ENCODE data around the gene UGT1A5.
"Not testable (repeated sequence)": the region's sequence is repeated elsewhere in the genome, so short reads cannot be mapped to it uniquely, and the experiment has no call there.

The UGT1A5 gene

DNA sequence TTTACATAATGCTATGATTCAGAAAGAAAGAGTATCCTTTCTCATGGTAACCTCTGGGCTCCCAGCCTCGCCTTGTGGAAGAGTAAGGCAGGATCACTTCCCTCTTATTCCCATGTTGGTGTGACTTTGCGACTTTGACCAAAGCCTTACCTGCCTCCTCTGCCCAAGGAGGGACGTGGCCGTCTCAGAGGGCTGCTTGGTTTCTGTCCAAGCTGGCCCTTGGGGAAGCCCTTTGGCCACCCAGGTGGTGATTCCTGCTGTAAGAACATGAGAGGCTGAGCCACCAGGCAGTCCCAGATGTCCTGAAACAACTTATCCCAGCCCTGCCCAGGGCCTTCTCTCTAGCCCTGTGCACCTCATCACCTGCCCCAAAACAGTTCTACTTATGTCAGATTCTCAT lies 14.0 kb upstream of the UGT1A5 start:
- no peak for DNase-seq

DNA sequence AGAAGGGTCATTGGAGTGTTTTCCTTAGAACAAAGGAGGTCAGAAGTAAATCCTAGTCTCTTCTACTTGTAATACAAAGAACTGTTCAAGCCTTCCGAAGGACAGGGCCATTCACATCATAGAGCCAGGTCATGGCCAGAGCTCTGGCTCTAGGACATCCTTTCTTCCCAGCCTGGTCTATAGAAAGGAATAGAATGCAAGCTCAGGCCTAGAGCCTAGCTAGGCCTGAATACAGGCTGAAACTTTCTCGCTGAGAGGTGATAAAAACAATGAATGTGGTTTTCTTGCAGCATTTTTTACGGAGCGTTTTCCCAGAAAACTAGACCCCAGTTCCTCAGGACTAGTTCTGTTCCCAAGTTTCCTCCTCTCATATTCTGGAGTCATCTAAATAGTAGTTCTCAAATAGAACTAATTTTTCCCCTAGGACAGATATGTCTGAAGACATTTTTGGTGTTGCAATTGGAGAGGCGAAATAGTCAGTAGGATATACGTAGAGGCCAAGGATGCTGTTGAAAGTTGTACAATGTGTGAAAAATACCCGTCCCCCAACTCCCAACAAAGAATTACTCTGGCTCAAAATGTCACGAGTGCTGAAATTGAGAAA lies 13.2 kb upstream of the UGT1A5 start:
- no peak for DNase-seq

DNA sequence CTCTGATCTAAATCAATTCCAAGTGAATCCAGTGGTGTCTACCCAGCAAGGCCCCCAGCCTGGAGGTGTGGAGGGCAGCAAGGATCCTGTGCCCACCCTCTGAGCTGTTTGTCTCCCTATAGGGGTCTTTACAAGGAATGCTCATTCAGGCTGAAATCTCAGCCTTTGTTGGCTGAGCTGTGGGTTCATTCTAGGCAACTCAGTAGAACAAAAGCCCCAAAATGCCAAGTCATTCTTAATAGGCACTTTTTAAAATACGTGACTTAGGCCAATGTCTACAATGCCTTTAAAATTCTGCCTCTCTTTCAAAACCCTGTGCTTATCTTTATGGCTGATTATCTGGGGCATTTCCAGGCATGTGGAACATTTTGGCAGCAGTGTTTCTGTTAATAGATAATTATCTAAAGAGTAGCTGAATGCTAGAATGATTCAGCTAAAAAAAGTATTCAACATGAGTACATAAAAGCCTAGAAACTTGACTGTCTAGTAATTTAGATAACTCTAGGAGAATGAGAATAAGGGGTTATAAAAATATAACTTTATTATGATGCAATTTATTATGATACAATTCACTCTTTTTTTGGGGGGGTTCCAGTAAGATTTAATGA lies 12.6 kb upstream of the UGT1A5 start:
- no peak for DNase-seq

DNA sequence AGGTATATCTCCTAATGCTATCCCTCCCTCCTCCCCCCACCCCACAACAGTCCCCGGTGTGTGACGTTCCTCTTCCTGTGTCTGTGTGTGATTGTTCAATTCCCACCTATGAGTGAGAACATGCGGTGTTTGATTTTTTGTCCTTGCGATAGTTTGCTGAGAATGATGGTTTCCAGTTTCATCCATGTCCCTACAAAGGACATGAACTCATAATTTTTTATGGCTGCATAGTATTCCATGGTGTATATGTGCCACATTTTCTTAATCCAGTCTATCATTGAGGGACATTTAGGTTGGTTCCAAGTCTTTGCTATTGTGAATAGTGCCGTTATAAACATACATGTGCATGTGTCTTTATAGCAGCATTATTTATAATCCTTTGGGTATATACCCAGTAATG lies 11.9 kb upstream of the UGT1A5 start:
- not testable (repeated sequence) for DNase-seq

DNA sequence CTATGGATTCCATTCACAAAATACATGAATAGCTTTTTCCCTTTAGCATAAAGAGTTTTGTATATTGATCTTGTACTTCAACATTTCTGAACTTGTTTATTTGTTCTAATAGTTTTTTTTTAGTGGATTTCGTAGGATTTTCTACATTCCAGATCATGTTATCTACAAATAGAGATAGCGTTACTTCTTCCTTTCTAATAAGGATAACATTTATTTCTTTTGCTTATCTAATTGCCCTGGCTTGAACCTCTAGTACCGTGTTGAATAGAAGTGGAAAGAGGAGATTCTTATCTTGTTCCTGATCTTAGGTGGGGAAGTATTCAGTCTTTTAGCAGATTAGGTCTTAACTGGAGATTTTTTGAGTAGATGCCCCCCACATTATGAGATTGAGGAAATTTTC lies 10.5 kb upstream of the UGT1A5 start:
- DNase-seq = no peak

DNA sequence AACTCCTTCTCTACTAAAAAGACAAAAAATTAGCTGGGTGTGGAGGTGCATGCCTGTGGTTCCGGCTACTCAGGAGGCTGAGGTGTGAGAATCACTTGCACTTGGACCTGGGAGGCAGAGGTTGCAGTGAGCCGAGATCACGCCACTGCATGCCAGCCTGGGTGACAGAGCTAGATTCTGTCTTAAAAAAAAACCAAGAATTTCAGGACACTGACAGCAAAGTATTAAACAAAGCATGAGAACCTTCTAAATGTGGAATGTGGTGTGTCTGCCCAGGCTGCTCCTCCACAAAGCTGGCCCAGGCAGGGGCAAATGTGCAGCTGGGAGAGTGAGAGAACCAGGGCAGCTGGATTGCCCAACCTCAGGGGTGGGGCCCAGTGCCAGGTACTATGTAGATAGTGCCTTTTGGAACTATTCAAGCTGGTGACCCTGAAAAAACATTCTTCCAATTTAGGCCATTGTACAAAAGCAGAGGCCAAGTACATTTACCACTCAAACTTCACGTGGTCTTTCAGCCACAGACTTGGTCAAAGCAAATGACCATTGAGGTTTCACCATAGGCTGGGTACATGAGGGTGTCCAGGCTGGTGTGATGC lies 6.7 kb upstream of the UGT1A5 start:
- DNase-seq = no peak

DNA sequence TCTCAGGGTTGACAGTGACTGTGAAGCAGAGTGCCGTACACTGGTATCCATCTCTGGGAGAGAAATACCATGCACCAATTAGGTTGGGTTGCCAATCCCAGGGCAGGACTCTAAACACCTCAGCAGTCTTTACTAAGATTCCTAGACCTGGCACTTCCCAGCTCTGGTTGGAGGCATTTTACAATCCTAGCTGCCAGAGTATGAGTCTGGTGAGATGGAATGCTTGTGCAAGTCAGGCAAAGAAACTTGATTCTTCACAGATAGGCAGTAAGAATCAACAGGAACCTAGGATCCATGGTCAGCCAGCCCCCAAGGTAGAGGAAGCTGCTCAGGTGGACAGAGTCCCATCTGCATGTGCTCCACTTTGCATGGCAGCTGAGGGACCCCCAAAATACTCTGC lies 6.0 kb upstream of the UGT1A5 start:
- DNase-seq = no peak

DNA sequence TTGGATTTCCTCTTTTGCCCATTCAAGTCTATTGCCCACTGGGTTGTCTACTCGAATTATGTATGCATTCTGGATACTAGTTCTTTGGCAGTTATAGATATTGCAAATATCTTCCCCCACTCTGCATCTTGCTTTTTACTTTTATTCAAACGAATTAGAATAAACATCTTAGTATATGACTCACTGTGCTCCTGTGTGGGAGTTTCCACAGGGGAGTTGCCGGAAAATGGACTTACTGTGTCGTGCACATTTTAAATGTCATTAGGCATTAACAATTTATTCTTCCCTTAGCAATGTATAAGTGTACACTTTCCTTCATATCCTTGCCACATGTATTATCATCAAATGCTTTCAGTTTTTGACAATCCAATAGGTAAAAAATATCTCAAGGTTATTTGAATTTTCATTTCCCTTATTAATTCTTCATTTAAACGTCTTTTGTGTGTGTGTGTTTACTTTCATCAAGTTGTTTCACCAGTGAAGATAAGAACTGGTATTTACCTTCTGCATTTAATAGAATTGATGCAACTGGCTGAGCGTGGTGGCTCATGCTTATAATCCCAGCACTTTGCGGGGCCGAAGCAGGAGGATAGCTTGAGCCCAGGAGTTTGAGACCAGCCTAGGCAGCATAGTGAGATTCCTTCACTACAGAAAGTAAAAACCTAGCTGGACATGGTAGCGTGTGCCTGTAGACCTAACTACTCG lies 4.6 kb upstream of the UGT1A5 start:
- DNase-seq = no peak

DNA sequence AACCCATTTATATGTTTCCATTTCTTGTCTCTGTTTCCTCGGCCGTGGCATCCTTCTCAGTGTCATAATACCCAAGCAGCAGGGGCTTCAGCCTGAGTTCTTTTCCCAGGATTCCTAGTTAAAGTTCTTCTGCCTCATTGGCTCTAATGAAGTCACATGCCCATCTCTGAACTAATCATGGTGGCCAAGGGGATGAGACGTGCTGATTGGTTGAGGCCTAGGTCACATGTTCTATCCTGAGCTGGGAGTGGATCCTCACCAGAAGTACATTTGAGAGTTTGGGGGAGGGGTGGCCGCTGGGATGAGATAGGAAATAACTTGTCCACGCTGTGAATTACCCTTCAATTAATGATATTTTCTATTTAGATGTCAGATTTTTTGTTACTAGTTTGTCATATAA lies 3.8 kb upstream of the UGT1A5 start:
- DNase-seq = no peak

DNA sequence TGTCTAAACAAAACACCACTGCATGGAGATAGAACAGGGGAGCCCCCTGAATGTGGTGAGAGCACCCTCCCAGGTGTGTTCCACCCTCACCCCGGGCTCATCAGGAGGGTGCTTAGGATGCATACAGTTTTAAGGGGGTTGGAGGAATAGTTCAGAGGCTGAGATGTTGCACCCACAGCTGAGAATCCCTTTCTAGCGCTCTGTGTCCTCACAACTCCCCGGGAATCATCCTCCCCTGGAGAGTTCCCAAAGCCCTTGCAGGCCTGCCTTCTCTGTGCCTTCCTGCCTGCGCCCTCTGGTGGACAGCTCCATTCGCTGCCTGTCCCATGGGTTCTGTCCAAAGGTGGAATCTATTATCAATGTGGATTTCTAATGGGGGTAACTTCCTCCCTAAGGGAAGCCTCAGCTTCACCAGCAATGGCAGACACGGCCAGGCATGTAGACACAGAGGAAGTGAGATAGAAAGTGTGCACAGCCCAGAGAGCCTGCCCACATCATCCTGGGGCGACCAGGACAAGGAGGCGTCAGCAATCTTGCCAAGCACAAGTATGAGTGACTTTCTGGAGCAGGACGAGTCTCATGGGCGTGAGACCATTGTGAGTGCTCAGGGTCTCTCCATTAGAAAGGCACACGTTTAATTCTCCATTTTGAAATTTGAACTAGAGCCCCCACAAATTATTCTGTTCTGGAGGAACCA lies 1.2 kb upstream of the UGT1A5 start:
- peak; percentile 30 to 38 for DNase-seq

DNA sequence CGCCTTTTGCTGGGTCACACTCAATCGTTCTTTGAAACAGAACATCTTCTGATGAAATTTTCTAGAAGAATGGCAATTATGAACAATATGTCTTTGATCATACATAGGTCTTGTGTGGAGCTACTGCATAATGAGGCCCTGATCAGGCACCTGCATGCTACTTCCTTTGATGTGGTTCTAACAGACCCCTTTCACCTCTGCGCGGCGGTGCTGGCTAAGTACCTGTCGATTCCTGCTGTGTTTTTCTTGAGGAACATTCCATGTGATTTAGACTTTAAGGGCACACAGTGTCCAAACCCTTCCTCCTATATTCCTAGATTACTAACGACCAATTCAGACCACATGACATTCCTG lies 532 bp downstream of the UGT1A5 start:
- DNase-seq = no peak

DNA sequence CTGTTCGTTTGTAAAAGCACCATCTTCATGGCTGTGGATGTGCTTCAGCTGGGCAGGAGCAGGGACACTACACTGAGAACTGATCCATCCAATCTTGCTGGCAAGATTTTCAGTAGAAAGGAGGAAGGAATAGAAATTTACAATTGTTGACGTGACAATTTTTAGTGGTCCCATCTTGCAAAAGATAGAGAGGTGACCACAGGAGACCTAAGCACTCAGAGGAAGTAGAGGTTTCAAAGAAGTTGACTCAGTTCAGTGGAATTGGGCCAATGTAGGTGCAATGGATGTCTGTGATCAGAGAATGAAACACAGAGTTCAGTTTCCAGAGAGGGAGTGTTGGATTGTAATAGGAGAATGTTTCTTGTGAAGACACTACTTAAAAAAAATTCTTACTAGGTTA lies 1.4 kb downstream of the UGT1A5 start:
- no peak for DNase-seq

DNA sequence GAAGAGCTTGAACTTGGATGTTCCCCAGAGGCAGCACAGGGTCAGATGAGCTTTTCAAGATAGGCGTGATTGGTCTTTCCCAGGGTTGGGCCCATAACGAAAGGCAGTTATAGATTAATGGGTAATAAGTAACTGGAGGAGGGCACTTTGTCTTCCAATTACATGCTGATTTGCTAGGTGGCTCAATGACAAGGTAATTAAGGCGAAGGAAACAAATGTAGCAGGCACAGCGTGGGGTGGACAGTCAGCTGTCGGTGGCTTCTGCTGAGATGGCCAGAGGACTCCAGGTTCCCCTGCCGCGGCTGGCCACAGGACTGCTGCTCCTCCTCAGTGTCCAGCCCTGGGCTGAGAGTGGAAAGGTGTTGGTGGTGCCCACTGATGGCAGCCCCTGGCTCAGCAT lies 5.8 kb downstream of the UGT1A5 start, which contains the start of gene UGT1A4:
Gene UGT1A4, plus strand, starts transcription at position 185 of the 400 bp plus-strand sequence. Its CDS starts 85 bp downstream, at position 270.
- DNase-seq = no peak

DNA sequence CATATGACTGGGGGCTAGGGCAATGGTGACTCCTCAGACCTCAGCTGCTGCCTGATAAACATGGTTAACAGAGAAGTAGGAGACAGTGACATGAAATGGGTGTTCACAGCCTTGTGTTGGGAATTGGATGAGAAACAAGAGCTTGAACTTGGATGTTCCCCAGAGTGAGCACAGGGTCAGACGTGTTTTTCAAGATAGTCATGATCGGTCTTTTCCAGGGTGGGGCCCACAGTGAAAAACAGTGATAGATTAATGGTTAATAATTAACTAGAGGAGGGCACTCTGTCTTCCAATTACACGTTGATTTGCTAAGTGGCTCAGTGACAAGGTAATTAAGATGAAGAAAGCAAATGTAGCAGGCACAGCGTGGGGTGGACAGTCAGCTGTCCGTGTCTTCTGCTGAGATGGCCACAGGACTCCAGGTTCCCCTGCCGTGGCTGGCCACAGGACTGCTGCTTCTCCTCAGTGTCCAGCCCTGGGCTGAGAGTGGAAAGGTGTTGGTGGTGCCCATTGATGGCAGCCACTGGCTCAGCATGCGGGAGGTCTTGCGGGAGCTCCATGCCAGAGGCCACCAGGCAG lies 16.1 kb downstream of the UGT1A5 start, which contains the start of gene UGT1A3:
Gene UGT1A3, plus strand, starts transcription at position 320 of the 579 bp plus-strand sequence. Its CDS starts 85 bp downstream, at position 405.
- no peak for DNase-seq

DNA sequence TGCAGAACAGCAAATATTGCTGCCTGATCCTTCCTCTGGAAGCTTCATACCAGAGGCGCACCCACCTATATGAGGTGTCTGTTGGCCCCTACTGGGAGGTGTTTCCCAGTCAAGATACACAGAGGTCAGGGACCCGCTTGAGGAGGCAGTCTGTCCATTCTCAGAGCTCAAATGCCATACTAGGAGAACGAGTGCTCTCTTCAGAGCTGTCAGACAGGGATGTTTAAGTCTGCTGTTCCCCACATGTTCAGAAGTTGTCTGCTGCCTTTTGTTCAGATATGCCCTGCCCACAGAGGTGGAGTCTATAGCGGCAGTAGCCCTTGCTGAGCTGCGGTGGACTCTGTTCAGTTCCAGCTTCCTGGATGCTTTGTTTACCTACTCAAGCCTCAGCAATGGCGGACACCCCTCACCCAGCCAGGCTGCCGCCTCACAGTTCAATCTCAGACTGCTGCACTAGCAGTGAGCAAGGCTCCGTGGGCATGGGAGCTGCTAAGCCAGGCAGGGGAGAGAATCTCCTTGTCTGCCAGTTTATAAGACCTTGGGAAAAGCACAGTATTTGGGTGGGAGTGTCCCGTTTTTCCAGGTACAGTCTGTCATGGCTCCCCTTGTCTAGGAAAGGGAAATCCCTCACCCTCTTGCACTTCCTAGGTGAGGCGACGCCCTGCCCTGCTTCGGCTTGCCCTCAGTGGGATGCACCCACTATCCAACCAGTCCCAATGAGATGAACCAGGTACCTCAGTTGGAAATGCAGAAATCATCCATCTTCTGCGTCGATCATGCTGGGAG lies 24.4 kb downstream of the UGT1A5 start:
- not testable (repeated sequence) for DNase-seq

DNA sequence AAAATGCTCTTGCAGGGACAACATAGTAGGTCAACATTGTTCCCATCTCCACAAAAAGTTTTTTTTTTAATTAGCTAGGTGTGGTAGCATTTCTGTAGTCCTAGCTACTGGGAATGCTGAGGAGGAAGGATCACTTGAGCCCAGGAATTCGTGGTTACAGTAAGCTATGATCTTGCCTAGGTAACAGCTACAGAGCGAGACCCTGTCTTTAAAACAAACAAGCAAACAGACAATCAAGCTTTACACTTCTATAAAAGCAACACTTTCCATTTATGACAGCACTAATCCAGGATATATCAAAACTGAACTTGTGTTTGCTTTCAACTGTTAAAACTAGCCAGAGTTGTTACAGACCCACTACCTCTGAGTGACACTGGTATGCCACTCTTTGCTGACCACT lies 28.2 kb downstream of the UGT1A5 start:
- DNase-seq = no peak

DNA sequence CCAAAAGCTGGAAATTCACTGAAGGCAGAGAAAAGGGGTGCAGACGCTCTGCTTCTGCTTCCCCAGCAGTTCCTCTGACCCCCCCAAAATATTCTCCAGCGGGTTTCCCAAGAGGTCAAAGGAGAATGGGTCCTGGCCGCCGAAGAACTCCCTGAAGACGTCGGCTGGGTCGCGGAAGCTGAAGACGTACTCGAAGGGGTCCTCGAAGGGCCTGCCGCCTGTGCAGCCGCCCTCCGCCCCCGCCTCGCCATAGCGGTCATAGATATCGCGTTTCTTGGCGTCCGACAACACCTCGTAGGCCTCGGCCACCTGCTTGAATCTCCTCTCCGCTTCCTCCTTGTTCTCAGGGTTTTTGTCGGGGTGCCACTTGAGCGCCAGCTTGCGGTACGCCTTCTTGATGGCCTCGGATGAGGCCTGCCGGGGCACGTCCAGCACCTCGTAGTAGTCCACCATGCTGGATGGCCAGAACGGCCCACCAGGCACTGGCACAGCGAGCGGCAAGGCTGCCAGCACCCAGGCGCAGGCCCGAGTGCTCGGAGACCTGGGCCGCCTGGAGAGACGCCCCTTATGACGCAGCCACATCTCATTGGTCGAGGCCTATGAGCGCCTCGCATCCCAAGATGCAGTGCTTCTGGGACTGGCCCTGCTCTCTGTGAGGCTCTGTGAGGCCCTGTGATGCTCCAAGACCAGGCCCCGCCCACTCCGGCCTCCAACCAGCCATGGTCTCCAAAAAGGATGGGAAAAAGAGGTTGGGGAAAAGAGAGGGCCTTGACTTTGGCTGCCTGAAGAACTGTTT lies 31.0 kb downstream of the UGT1A5 start:
- DNase-seq = no peak

DNA sequence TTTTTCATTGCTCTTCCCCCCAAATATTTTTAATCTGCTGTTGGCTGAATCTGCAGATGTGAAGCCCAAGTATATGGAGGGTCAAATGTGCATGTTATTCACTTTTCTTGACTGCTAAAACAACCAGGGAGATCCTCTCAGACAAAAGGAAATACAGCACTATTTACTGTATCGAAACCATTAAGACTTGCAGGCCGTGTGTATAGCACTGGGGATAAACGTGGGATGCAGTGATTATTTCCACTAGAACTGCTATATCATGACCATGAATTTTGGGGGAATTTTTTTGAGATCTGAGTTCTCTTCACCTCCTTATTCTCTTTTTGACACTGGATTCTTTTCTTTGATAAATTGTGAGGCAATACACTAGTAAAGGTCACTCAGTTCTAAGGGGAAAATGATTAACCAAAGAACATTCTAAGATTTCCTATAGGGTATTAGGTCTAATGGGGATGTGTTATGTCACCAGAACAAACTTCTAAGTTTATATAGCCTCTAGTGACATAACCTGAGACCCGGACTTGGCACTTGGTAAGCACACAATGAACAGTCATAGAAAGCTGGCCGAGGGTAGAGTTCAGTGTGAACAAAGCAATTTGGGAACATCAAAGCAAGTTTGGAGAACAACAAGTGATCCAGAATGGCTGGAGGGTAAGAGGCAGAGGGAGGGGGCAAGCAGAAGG lies 32.5 kb downstream of the UGT1A5 start:
- DNase-seq = no peak

DNA sequence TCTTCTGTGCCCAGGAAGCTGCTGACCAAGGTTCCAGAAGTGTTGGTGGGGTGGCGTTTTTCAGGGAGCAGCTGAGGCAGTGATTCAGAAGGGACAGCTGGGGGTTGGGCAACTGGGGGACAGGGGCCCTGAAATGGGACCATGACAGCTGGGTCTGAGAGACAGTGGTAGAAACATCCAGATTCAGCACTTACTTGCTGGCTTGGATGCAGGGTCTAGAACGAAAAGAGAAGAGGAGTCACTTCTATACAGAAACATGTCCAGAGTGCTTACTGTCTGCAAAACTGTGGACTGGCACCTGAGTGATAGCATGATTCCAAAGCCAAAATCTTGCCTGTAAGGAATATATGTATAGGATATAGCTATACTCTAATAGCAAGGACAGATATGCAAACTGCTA lies 33.1 kb downstream of the UGT1A5 start:
- not testable (repeated sequence) for DNase-seq

DNA sequence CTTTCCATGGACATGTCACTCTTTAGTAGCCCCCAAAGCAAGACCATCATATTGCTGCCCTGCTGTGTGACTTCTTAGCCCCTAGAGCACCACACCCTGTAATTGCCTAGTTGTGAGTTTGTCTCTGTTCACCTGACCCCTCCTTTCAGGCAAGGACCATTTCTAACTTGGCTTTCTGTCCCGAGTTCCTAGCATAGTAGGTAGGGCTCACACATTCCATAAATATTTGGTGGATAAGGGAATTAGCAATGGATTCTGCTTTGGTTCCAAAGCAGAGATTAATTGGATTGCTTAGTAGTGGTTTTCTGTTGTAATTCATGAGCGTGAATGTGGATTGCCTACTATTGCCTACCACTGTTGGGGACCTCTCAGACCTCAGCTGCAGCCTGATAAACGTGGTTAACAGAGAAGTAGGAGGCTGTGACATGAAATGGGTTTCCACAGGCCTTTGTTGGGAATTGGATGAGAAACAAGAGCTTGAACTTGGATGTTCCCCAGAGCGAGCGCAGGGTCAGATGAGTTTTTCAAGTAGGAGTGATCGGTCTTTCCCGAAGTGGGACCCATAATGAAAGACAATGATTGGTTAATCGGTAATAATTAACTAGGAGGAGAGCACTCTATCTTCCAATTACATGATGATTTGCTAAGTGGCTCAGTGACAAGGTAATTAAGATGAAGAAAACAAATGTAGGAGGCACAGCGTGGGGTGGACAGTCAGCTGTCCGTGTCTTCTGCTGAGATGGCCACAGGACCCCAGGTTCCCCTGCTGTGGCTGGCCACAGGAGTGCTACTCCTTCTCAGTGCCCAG lies 34.0 kb downstream of the UGT1A5 start:
- DNase-seq = no peak
